RPMI7951 (cell line): ENCODE data around the gene CNOT8. TPM values are rescaled to one million over a fixed set of nuclear protein-coding genes. Genes with fewer than 3 reads are reported as not detected.
"Not testable (repeated sequence)": the region's sequence is repeated elsewhere in the genome, so short reads cannot be mapped to it uniquely, and the experiment has no call there.

ENCODE experiments used
- DNase-seq: peaks from one replicate; pipeline ENCODE4 v3.0.0-alpha.2; 2012; ENCODE audit warnings: low read depth
- total RNA-seq: library from RNA; depleted of rRNA; stranded (reverse); fragments of >200 nt; shearing (Covaris generic); gene quantifications from 2 replicates; pipeline ENCODE4 v1.2.3, GENCODE V29; 2014; rRNA removed

CNOT8 gene
- 59.5 and 60.0 TPM in 2 replicates for total RNA-seq

DNA sequence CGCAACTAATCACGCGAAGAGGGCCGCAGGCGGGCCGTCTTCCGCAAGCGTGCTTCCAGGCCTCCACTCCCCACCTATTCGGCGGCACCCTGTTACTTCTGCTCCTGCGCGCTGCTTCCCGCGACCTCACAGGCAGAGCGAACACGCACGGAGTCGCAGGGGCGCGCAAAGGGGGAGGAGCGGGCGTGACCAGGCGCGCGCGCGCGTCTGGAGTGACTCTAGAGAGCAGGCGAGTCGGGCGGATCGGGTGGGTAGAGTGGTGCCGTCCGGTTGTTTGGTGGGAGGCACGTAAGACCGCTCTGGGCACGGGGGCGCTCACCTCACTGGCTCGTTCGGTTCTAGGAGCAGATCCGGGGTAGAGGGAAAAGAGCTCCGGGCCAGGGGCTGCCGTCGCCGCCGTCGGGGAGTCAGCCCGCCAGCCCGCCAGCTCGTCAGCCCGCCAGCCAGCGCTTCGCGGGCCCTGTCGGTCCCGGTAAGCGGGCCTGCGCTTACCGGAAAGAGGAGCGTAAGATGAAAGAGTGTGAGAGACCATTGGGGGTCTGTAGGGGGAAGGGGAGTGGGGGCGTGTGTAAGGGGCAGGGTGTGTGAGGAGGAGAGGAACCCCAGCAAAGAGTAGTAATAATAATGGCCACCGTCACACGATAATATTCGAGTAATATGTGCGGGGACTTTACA lies at the start of gene CNOT8:
Gene CNOT8 (plus strand): TSS at position 331 of the 675 bp plus-strand sequence. CDS start 4,652 bp downstream, outside the sequence.
- DNase-seq: peak; percentile 95

DNA sequence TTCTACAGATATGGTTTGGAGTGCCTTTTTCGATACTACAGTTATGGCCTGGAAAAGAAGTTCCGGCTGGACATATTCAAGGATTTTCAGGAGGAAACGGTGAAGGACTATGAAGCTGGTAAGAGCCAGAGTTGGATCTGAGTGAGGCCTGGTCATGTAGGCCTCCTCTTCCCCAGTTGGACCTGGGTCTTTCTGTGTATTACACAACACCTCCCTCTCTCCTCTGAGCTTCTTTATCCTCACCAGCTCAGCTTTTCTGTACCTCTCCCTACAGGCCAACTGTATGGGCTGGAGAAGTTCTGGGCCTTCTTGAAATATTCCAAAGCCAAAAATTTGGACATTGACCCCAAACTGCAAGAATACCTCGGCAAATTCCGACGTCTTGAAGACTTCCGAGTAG lies 47.2 kb upstream of the CNOT8 start:
- no peak for DNase-seq

DNA sequence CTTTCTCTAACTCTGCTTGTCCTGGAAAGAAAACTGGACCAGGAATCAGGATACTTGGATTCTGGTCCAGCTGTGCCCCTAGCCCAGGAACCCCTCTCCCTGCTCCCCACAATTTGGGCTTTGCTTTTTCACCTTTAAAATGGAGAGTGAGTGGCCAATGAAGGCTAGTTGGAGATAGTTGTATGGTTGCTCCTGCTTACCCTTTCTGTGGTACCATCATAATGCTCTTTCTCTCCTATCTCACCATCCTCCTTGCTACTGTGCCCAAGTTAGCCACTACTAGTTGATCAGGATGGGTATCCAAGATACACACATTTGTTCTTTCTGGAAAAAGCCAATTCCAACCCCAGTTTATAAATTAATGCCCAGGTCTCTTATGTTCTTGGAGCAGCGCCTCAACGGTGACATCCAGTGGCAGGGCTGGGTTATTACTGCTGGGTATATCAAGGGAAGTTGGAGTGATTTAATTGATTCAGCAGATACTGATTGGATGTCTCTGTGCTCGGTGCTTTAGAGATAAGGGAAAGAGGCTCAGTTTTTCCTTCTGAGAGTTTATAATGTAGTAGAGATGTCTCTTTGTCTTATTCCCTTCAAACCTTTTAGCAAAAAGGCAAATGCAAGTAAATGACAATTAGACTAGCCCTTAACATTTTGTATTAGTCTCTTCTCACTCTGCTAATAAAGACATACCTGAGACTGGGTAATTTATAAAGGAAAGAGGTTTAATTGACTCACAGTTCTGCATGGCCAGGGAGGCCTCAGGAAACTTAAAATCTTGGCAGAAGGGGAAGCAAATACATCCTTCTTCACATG lies 46.6 kb upstream of the CNOT8 start:
- DNase-seq: peak; percentile 51

DNA sequence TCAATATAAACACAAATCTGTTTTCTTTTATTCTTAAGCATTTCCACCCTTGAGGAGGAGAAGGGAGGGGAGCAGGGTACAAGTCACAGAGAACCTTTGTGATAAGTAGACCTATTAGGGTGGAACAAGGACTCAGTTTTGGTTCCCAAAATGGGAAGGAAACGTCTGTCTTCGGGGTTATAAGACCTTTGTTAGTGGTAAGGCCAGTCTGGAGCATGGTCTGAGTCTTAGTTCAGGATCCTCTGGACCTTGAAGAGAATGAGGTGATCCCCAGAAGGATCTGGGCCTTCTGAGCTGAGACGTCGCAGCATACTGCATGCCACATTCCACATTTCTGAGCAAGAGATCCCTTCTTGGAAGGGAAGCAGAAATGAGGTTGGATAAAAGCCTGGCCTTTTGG lies 45.3 kb upstream of the CNOT8 start:
- no peak for DNase-seq

DNA sequence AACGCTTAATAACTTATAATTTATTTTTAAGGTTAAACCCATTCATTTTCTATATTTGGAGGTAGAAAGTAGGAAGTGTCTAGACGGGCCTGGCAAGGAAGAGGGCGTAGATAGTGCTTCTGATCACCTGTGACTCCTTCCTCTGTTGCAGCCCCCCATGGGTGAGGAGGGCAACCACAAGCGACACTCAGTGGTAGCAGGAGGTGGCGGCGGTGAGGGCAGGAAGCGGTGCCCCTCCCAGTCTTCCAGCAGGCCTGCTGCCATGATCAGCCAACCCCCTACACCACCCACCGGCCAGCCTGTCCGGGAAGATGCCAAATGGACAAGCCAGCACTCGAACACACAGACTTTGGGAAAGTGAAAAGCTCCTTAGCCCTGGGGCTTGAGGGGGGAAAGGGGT lies 44.7 kb upstream of the CNOT8 start:
- no peak for DNase-seq

- DNase-seq: no peak
Observed at GRCh38 chr5:154815025-154815424, 43.4 kb upstream of the CNOT8 start.

GRCh38 chr5:154815684-154816247 lies 42.7 kb upstream of the CNOT8 start:
- no peak for DNase-seq

- no peak for DNase-seq
Observed at GRCh38 chr5:154816891-154817492, 41.4 kb upstream of the CNOT8 start.

- no peak for DNase-seq
Observed at GRCh38 chr5:154817815-154818214, 40.6 kb upstream of the CNOT8 start.

GRCh38 chr5:154818471-154819116 lies 39.8 kb upstream of the CNOT8 start:
- no peak for DNase-seq

- DNase-seq: no peak
Observed at GRCh38 chr5:154819546-154819945, 38.9 kb upstream of the CNOT8 start.

DNA sequence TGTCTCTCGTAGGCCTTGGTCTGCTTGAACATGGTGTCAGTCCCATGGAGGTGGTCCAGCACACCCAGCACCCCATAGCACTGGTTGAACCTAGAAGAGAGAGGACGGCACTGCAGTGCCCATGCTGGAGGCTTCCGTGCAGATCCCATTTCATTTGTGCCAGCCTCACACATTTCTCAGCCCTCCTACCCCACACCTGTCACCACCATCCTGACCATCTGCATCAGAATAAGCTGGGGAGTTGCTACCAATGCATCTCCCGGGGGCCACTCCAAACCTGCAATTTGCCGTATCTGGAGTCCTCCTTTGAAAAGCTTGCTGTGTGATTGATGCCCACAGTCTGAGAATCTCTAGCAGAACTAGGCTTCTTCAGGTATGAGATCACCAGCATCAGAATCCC lies 38.0 kb upstream of the CNOT8 start:
- no peak for DNase-seq

DNA sequence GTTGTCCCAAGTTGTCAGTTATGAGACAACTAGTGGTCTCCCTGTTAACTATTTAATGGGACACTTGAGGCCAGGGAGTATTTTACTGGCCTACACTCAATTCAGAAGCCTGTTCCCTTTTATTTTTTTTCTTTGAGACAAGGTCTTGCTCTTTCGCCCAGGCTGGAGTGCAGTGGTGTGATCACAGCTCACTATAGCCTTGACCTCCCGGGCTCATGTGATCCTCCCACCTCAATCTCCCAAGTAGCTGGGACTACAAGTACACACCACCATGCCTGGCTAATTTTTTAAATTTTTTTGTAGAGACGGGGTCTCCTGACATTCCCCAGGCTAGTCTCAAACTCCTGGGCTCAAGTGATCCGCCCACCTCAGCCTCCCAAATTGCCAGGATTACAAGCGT lies 35.5 kb upstream of the CNOT8 start:
- not testable (repeated sequence) for DNase-seq

DNA sequence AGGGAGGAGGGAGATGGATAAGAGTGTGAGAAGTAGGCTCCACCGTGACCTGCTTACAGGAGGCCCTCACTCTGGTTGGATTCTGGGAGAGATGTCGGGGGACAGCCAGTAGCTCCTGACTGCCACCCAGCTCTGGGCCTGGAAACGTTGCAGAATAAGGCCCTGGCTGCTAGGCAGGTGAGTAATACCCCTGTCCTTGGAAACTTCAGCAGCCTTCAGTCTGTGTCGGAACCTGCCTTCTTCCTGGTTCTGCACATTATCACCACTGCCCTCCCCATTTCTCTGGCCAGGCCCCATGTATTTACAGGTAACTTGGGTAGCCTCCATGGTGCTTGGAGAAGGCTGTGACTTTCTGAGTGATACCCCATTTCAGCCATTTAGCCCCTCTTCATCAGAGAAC lies 34.8 kb upstream of the CNOT8 start:
- DNase-seq: no peak

GRCh38 chr5:154824070-154824469 lies 34.4 kb upstream of the CNOT8 start:
- no peak for DNase-seq

DNA sequence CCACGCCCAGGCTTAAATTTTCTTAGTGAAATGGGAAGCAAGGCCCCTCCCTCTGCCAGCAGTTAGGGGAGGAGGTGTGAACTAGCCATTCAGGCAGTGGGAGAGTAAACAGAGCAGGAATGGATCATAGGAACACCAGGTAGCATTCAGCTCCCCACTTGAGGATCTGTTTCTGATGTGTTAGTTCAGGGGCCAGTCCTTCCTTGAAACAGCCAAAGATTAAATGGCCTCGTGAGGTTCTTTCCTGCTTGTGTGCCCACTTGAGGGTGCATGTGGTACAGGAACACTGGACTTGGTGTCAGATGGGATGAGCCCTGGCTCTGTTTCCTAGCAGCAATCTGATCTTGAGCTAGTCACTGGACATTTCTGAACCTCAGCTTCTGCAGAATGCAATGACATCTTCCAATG lies 29.2 kb upstream of the CNOT8 start:
- DNase-seq: no peak

DNA sequence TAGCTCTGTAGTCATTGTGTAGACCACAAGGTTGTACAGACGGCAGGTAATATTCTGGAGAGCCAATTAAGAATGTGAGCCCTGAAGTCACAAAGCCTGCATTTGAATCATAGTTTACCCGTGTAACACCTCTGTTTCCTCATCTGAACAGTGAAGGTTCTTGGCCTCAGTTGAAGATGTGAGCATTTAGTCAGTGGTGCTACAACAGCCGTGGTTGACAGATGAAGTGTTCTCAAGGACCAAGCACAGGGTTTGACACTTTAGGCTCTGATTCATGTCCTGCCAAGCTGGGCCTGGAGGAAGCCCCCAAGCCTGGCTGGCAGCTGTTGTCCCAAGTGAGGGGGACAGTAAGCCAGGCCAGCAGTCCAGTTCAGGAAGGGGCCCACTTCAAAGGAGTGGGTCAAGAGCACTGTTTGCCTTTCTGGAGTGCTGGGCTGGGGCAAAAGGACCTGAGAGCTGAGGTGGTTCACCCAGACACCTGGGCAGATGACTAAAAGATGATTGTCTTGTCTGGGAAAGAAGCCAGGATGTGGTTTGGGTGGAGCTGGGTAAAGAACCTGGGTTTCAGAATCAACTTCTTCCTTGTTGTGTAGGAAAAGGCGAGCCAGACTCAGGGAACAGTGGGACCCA lies 28.7 kb upstream of the CNOT8 start:
- DNase-seq: peak; percentile 58

- DNase-seq: peak; percentile 19
Observed at GRCh38 chr5:154830219-154830595, 28.2 kb upstream of the CNOT8 start.

DNA sequence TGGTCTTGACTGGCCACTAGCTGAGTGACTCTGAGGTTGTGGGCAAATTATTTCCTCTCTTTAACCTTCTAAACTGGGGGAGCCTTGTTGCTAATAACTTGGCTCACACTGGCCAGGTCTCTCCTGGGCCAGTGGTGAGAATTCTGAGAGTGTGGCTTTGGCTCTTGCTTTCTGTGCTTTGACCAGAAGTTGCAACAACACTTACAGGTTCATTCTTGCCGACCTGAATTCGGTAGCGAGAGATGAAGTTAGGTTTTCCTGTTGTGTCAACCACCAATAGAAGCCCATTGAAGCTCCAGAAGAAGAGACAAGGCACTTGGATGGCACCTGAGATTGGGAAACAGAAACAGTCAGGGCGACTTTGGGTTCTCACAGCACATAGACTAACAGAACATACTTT lies 27.8 kb upstream of the CNOT8 start:
- no peak for DNase-seq

DNA sequence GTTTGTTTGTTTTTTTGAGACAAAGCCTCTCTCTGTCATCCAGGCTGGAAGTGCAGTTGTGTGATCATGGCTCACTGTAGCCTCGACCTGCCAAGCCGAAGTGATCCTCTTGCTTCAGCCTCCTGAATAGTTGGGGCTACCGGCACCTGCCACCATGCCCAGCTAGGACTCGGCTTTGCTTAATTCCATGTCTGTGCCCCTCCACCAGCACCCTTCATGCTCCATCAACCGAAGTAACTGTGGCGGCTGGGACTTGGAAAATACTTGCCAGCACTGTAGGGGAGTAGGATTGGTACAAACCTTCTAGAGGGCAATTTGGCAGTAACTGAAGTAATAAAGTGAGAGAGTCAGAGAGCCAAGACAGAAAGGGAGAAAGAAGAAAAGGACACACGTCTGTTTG lies 27.0 kb upstream of the CNOT8 start:
- DNase-seq: no peak

DNA sequence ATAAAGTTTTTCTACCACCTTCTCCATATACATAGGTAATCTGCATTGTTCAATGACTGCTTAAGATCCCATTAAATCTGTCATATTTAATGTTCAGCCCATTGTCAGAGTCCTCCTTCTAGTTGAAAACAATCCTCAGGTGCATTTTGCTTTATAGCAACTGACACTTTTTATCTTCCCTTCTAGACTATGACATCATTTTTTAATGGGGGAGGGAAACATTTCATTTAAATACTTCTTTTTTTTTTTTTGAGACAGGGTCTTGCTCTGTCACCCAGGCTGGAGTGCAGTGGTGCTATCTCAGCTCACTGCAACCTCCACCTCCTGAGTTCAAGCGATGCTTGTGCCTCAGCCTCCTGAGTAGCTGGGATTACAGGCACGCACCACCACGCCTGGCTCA lies 25.6 kb upstream of the CNOT8 start:
- not testable (repeated sequence) for DNase-seq

DNA sequence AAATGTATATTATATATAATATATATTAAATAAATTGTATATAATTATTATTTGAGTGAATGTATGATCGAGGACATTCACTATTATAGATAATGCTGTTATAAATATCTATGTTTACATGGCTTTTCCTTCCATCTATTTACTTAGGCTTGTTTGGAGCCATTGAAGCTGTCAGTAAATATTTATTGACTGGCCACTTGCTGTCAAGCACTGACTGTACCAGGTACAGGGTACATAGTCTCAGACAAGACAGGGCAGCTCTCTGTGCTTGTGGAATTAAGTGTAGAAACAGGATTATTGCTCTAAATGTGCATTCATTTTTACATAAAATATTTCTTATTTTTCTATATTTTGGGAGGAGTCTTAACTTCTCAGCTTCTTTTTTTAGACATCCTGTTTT lies 24.4 kb upstream of the CNOT8 start:
- DNase-seq: no peak
